H1 (cell line): ENCODE measurements around the gene MAIP1. TPM values are rescaled to one million over a fixed set of nuclear protein-coding genes. Genes with fewer than 3 reads are reported as not detected.

ENCODE experiments used
- NANOG ChIP-seq: IDR thresholded peaks from 2 replicates; pipeline ENCODE4 v1.6.1; 2011; ENCODE audit warnings: low read length, low read depth, mild to moderate bottlenecking, inconsistent platforms; ENCODE audit not compliant: insufficient read depth, poor library complexity, severe bottlenecking
- polyA plus RNA-seq, 7 experiments: library from polyadenylated mRNA; depleted of rRNA in 3 of 7; stranded (reverse) in 5 of 7; unstranded in 2 of 7; fragments of >200 nt in 5 of 7; fragments of 200-250 nt in 2 of 7; gene quantifications; 1 replicate in 5 of 7; 2 replicates in 1 of 7; 4 replicates in 1 of 7; pipeline versions ENCODE4 v1.2.1 to v1.2.3, GENCODE V29; 2011 to 2013; ENCODE audit warnings: missing spikeins in 2 of 7, mixed read lengths in 2 of 7
- total RNA-seq: library from RNA; stranded (reverse); fragmentation: NEBNext Ultra II Directional; extraction: Animal tissue kit (Norgen Biotek cat#: 25700); gene quantifications from 2 replicates; pipeline ENCODE4 v1.2.1, GENCODE V29; 2021

Gene MAIP1
- total and polyA plus RNA-seq, 2 of the 8 experiments (the other 6 are each of a cell fraction or from before 2014, with no cell fraction given), result 23.2 to 28.5 TPM

DNA sequence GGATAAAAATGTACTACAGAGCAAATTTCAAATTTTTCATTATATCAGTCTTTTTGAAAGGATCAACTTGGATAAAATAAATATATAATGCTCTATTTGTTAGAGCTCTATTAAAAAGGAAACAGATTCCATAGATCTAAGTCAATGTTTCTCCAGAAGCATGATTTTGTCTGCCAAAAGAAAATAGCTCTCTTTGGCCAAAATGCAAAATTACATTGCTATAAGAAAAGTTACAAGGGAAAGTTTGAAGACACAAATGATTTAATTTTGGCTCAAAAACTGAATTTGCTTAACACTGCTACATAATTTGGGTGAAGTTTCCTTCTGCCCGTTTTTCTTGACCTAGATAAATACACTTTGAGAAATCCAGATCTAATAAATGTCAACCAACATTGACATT, 28.6 kb upstream of the MAIP1 start (continued):
- no peak for TF ChIP-seq NANOG
